ENCODE results near the gene FRY. TPM values are rescaled to one million over a fixed set of nuclear protein-coding genes. Genes with fewer than 3 reads are reported as not detected.

The FRY gene
- total and polyA plus RNA-seq, 2 of the 13 experiments (the other 11 are each of a cell fraction or from before 2014, with no cell fraction given) = 8.2 to 13.1 TPM

- Histone ChIP-seq H3K9me3 (ENCODE audit: low read length) (no peaks in the 10 kb centered on the region), H3K4me1 (ENCODE audit: insufficient read depth, low read length) (peaks cover 29% of the 10 kb centered on the region), H3K9ac (ENCODE audit: insufficient read depth, low read depth, low read length) (no peak overlapping the region), H3K27ac (ENCODE audit: extremely low read length, insufficient read depth, low read length) (no peak overlapping the region), H3K4me2 (ENCODE audit: low read depth, low read length) (no peak overlapping the region), H4K20me1 (ENCODE audit: insufficient read depth, low read length) (no peaks in the 10 kb centered on the region), H3K36me3 (replicated peaks in 1 of 2; ENCODE audit: control insufficient read depth in 1 of 2, insufficient read depth in 2 of 2, low read length in 2 of 2) (peaks cover 0 to 11% of the 10 kb centered on the region in 2 experiments; a peak in 3 of 5 replicates), H3K27me3 (ENCODE audit: control insufficient read depth in 1 of 2, insufficient read depth in 2 of 2, low read length in 2 of 2) (no peaks in the 10 kb centered on the region), H3K4me3 (replicated peaks in 1 of 3; ENCODE audit: insufficient read depth in 1 of 3, low read depth in 2 of 3, low read length in 3 of 3) (no peak overlapping the region), H3K79me2 (ENCODE audit: insufficient read depth, low read length) (no peaks in the 10 kb centered on the region), H2AFZ (ENCODE audit: low read length) (no peak overlapping the region)
- in situ Hi-C loops (cut with HindIII; ENCODE audit: extremely low pct_ligation_motif_present, low pct_unique_long_range_greater_than_20kb) = loop anchor here (25.0 kb wide), 1 partner anchor 110 kb away; the partner anchor contains the start of gene FRY
- intact Hi-C loops (cut with micrococcal nuclease; ENCODE audit: unreplicated experiment) = no loop called here
- ChIA-PET POLR2A (no interaction called here), CTCF (ENCODE audit: low intra/inter-chr PET ratio, low total read pairs) (no interaction called here)
- DNase-seq (ENCODE audit: low spot score) = no peak
- BruUV-seq (replicated peaks) = no TSS peak
- no peak for ATAC-seq
- 94% methylated on average over 2 of the region's 2 CpGs for WGBS (ENCODE audit: low lambda C conversion rate)
- FAIRE-seq = no peak
- TF ChIP-seq ZNF761 (CRISPR knock-in tag; conservative IDR thresholded peaks at IDR 0.05) (no peak), NFE2 (CRISPR knock-in tag; IDR thresholded peaks at IDR 0.05) (no peak), ZBTB38 (CRISPR knock-in tag; IDR thresholded peaks at IDR 0.05) (no peak), ZNF142 (CRISPR knock-in tag; IDR thresholded peaks at IDR 0.05) (no peak), FOXA1 (IDR thresholded peaks at IDR 0.05) (no peak), FOXA1 (CRISPR knock-in tag; IDR thresholded peaks at IDR 0.05) (no peak), RERE (CRISPR knock-in tag; IDR thresholded peaks at IDR 0.05; ENCODE audit: low read depth) (no peak)
- TF ChIP-seq, protein P1, sequence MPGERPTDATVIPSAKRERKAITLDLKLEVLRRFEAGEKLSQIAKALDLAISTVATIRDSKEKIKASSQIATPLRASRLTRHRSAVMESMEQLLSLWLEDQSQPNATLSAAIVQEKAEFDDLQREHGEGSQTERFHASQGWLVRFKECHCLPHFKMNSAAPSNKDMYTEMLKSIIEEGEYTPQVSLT (CRISPR knock-in tag; IDR thresholded peaks at IDR 0.05; ENCODE audit: borderline replicate concordance, low read depth) = no peak
- TF ChIP-seq, protein P2, sequence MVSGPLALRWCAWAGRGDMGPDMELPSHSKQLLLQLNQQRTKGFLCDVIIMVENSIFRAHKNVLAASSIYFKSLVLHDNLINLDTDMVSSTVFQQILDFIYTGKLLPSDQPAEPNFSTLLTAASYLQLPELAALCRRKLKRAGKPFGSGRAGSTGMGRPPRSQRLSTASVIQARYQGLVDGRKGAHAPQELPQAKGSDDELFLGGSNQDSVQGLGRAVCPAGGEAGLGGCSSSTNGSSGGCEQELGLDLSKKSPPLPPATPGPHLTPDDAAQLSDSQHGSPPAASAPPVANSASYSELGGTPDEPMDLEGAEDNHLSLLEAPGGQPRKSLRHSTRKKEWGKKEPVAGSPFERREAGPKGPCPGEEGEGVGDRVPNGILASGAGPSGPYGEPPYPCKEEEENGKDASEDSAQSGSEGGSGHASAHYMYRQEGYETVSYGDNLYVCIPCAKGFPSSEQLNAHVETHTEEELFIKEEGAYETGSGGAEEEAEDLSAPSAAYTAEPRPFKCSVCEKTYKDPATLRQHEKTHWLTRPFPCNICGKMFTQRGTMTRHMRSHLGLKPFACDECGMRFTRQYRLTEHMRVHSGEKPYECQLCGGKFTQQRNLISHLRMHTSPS (CRISPR knock-in tag; IDR thresholded peaks at IDR 0.05; ENCODE audit: low read depth) = no peak
- TF ChIP-seq, protein P3, sequence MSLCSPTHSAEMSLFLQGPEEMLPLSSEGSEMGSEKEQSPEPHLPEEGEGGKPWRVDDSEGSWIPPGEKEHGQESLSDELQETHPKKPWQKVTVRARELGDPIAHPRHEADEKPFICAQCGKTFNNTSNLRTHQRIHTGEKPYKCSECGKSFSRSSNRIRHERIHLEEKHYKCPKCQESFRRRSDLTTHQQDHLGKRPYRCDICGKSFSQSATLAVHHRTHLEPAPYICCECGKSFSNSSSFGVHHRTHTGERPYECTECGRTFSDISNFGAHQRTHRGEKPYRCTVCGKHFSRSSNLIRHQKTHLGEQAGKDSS (CRISPR knock-in tag; IDR thresholded peaks at IDR 0.05; ENCODE audit: borderline replicate concordance, low read depth) = no peak
Observed at GRCh38 chr13:32147193-32147592, 115.6 kb downstream of the FRY start.

Measured in HepG2 (cell line).